Stimulated activated CD4-positive, alpha-beta T cell treated with anti-CD3 and anti-CD28 coated beads, Interleukin-2, amount 100 ng/mL, for 4 hours (primary cell): ENCODE results near the gene CELF2.
"Not testable (repeated sequence)": the region's sequence is repeated elsewhere in the genome, so short reads cannot be mapped to it uniquely, and the experiment has no call there.

Source experiments
- DNase-seq: peaks from one replicate; pipeline ENCODE4 v3.0.0-alpha.2; 2020; ENCODE audit warnings: low read depth

CELF2 gene

GRCh38 chr10:11353006-11353896, 335.6 kb downstream of the CELF2 start:
- DNase-seq, result no peak

DNA sequence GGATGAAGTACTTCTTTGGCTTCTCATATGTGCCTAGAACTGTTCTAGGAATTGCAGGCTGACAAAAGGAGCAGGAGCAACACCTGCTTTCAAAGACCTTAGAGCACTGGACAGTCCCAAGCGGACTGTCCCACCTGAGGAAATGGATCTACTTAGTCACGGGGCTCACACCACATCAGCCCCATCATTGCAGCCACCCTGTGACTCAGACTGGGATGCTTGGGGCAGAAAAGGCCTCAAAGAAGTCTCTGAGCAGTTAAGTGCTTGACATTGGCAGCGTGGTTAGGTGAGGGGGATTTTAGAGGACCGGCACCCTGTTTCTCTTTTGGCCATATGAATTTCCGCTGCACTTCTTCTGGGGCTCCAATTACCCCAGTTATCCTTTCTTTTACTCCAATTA, 337.2 kb downstream of the CELF2 start:
- no peak for DNase-seq

DNA sequence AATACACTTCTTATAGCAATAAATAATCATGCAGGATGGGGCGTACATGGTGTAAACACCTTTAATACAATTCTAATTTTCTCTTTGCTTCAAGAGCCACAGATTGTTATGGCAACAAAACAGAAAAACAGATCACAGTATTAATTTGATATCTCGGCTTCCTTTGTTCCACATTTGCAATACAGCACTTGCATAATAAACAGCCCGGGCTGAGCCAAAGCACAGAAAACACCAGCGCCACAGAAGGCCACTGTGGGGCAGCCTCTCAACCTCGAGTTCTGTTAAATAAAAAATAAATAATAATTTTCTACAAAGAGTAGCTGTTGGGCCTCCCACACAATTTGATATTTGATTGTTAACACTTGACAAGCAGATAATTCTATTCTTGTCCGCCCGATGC, 337.9 kb downstream of the CELF2 start:
- DNase-seq, result no peak

- no peak for DNase-seq
Measured at GRCh38 chr10:11357439-11357838, 339.8 kb downstream of the CELF2 start.

GRCh38 chr10:11358011-11358410, 340.3 kb downstream of the CELF2 start:
- DNase-seq, result no peak

DNA sequence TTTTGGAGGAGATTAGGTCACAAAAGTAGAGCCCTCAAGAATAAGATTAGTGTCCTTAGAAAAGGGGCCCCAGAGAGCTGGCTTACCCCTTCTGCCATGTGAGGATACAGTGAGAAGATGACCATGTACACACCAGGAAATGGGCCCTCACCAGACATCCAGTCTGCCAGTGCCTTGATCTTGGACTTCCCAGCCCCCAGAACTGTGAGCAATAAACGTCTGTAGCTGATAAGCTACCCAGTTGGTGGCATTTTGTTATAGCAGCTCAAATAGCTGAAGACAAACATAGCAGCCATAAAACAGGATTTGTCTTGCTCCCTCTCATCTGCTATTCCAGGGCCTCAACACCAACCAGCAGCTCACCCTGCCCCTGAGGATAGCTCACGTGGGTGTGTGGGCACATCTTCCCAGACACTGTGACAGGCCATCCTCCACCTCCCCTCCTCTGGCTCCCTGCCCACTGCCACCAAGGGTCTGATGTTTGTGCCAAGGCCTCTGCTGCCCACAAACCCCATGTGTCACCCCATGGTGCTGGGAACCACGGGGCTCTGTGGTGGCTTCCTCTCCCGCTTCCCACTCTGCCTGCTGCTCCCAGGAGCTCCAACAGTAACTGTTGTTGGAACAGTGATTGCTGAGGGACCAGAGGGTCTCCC, 341.4 kb downstream of the CELF2 start:
- no peak for DNase-seq

DNA sequence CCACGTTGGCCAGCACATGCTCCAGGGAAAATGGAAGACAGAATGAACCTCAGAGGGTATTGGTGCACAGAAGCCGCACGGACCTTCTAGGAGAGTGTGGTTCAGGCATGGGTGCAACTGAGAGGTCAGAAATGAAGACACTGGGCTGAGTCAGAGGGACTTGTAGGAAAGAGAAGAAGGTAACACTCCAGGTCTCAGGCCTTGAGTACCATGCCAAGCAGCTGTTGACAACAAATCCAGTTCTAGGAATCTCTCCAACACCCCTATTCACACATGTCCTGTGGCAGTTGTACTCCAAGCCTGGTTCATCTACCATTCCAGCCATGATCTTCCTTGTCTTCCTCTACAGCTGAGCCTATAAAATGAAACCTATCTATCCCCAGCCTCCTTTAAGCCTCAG, 342.2 kb downstream of the CELF2 start:
- DNase-seq, result no peak

- DNase-seq, result no peak
Measured at GRCh38 chr10:11363497-11363896, 345.8 kb downstream of the CELF2 start.

DNA sequence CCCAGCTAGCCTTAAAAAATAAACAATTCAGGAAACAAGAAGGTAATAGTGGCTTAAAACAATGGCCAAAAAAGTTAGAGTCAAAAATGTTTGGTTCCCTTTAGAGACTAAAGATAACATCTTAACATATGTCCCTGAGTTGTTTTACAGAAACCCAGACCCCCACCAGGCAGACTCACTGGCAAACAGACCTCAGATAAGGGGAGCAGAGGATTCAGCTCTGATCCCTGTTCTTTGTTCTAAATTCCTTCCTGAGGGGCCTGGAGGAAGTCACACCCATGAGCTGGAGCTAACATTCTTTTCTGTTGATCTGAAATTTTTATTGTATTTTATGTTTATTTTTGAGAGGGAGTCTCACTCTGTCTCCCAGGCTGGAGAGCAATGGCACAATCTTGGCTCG, 346.6 kb downstream of the CELF2 start:
- DNase-seq, result no peak

- not testable (repeated sequence) for DNase-seq
Measured at GRCh38 chr10:11366889-11367288, 349.2 kb downstream of the CELF2 start.

GRCh38 chr10:11367505-11367904, 349.8 kb downstream of the CELF2 start:
- no peak for DNase-seq

DNA sequence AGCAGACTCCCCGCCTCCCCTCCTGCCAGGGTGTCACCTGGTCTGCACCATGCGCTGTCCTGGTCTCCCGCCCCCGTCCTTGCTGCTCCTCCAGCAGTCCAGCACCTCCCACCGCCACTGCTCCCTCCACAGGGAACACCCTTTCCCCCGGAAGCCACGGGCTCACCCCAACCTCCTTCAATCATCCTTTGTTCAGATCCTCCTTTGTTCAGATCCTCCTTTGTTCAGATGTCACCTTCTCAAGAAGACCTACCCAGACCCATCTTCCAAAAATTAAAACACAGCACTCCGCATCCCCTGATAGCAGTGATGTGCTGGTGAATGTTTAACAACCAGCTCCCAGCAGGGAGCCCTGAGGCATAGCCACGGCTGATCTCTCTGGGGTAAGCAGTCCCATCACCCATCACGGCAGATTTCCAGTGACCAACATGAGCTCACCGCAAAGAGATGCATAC, 356.1 kb downstream of the CELF2 start:
- DNase-seq, result no peak

DNA sequence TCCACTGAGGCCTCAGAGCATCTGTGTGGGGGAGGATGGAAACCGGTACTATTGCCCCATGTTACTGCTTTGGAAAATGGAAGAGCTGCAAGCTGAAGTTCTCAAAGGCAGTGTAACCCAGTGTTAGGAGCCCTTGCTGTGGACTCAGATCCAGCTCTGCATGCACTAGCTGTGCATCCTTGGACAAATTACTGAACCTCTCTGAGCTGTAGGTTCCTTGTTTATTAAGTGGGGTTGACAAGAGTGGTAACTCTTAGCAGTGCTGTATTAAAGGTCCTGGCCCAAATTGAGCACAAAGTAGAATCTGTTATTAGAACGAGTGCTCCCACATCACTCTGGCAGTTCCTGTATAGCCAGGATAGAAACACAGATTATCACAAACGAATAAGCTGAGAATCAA, 359.6 kb downstream of the CELF2 start:
- DNase-seq, result no peak

DNA sequence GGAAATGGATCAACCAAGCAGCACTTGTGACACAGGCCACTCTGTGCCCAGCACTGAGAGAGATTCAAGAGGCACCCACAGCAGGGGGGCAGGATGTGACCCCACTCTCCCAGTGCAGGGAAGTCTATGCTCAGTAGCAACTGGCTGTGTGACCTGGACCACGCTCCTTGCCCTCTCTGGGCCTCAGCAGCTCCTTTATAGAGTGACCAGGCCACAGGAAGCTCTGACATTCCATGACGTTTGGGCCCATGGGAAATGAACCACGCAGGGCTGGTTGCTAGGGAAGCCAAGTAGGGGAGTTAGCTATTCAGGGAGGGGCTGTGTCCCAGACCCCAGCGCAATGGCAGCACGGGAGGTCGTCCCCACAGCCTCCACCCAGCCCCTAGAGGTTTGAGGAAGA, 361.2 kb downstream of the CELF2 start:
- no peak for DNase-seq

- DNase-seq, result no peak
Measured at GRCh38 chr10:11379771-11380170, 362.1 kb downstream of the CELF2 start.

DNA sequence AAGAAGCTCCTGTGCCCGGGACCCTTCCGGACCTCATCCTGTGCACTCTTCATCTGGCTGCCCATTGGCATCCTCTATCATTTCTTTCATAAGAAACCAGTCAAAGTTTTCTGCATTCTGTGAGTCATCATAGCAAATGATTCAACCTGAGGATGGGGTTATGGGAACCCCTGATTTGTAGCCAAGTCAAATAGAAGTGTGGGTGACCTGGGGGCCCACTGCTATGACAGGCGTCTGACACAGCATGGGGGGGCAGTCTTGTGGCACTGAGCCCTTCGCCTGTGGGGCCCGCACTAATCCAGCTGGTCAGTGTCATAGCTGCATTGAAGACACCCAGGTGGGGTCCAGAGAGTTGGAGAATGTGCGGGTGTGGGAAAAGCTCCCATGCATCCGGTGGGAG, 363.4 kb downstream of the CELF2 start:
- no peak for DNase-seq

DNA sequence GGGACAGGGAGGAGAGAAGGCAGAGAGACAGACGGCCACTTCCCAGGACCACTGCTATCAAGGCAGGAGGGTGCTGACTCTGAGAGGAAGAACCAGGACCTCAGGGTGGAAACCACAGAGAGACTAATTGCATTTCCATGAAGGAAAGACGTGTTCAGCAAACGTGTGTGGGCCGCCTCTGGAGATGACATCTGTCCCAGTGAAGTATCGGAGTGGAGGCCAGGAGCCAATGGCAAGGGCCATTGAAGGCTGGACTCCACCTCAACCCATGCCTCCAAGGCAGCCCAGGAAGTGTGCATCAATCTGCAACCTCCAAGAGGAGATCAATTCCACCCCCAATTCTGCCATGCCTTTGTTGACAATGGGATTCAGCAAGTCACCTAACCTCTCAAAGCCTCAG, 363.8 kb downstream of the CELF2 start:
- no peak for DNase-seq

DNA sequence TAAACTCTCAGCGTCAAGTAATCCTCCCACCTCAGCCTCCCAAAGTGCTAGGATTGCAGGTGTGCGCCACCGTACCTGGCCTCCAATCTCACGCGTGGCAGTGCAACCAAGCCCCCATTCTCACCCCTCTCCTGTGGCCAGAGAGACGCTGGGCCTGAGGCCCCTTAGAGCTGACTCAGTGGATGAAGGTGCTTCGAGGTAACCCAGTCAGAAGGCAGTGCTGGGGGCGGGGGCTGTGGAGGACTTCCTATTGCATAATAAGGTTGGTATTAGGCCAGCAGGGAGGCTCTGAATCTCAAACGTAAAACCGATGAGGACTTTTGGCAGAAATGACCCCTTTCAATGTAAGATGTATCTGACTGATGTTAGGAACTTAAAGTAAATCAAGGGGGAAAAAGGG, 364.5 kb downstream of the CELF2 start:
- DNase-seq, result no peak

GRCh38 chr10:11386044-11386443, 368.4 kb downstream of the CELF2 start:
- no peak for DNase-seq
